Urothelium cell line (cell line): ENCODE results near the gene ZNF37A.
"Not testable (repeated sequence)": the region's sequence is repeated elsewhere in the genome, so short reads cannot be mapped to it uniquely, and the experiment has no call there.

ENCODE experiments used
- DNase-seq: peaks from one replicate; pipeline ENCODE4 v3.0.0; 2011; ENCODE audit warnings: low spot score, mixed read lengths
- FAIRE-seq: peaks from 2 replicates; lab custom pipeline; 2011; peaks lifted over from hg19 to GRCh38; lab: Jason Lieb, UNC

The ZNF37A gene

GRCh38 chr10:38146579-38147333, 52.6 kb downstream of the ZNF37A start:
- DNase-seq, result no peak
- FAIRE-seq, result no peak

GRCh38 chr10:38147686-38148085, 53.5 kb downstream of the ZNF37A start:
- DNase-seq (no peak), FAIRE-seq (no peak)

GRCh38 chr10:38150891-38151463, 56.8 kb downstream of the ZNF37A start:
- DNase-seq, result peak; percentile 15
- FAIRE-seq, result not testable (repeated sequence)

DNA sequence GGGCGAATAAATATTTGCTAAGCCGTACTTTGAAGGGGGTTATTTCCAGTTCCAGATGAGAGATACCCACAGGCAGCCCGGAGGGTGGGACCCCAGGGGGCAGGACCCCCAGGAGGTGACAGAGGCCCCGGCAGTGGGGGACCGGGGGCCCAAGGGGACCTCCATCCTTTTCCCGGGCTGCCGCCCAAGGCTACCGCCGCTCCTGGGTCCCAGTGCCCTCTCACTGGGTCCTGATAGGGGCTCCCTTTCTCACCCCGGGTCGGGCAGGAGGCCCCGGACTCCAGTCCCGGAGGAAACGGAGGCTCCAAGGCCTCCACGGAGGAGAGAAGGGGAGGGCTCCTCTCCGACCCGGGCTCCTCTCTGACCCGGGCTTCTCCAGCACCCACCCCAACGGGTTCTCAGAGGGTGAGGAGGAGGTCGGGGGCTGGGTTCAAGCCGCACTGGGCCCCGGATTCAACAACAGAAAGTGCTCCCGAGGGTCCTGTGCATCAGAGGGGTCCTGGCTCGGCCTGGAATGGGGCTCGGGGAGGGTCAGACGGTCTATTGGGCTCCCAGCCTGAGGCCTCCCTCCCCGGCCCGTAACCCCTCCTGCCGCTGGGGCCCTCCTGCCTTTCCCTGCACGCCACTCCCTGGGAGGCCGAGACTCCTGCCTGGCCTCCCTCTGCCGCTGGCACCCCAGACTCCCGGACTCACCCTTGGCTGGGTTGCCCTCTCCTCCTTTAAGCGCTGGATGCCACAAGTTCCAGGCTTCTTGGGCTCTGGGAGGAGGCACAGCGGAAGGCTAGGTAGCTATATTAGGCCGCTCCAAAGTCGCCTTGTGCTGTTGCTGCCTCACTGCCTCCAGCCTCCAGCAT, 62.5 kb downstream of the ZNF37A start:
- FAIRE-seq, result no peak

GRCh38 chr10:38157270-38157685, 63.1 kb downstream of the ZNF37A start:
- no peak for FAIRE-seq
- no peak for DNase-seq

More for the DNA sequence above, 62.5 kb downstream of the ZNF37A start:
- no peak for DNase-seq

GRCh38 chr10:38159004-38159403, 64.9 kb downstream of the ZNF37A start:
- DNase-seq, result no peak

GRCh38 chr10:38163617-38164016, 69.5 kb downstream of the ZNF37A start:
- DNase-seq, result no peak
- no peak for FAIRE-seq

More at GRCh38 chr10:38159004-38159403, 64.9 kb downstream of the ZNF37A start:
- FAIRE-seq, result no peak

GRCh38 chr10:38174336-38174735, 80.2 kb downstream of the ZNF37A start:
- no peak for DNase-seq
- no peak for FAIRE-seq

- no peak for FAIRE-seq
- no peak for DNase-seq
Observed at GRCh38 chr10:38184477-38184876, 90.3 kb downstream of the ZNF37A start.
